ENCODE data around the gene GIMAP1. TPM values are rescaled to one million over a fixed set of nuclear protein-coding genes. Genes with fewer than 3 reads are reported as not detected.

GIMAP1 gene
- total RNA-seq, 1 experiment from 2014 or later, result 0.10 TPM

DNA sequence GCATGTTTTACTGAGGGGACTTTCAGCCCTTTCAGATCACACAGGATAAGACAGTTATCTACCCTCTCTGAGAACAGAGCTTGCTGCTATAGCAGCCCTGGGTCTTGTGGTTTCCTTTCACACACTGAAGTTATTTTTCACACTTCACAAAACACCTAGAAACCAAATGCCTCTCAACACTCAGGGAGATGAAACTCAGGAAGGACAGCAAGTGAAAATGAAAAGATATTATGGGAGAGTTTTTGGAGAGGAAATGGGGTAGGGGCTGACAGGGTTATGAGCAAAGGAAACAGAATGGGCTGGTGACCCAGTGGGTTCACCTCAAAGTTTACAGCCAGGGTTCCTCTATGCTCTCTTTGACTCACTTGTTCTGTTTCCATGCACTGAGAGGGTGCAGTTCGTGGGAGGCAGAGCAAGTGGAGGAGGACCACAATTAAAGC, 47.9 kb upstream of the GIMAP1 start:
- no peaks in the 10 kb centered on the region for H3K9me3 ChIP-seq (ENCODE audit: control insufficient read depth in 1 of 2, insufficient read depth in 1 of 2, low read depth in 1 of 2, low read length in 2 of 2)
- H3K27ac ChIP-seq (ENCODE audit: low read depth, low read length), result no peak overlapping the region
- intact Hi-C loops (cut with micrococcal nuclease), result no loop called here
- no peak overlapping the region for H3K9ac ChIP-seq (ENCODE audit: low read length)
- ATAC-seq (no peak), DNase-seq (ENCODE audit: low read depth, low spot score) (no peak)
- no peaks in the 10 kb centered on the region for H4K20me1 ChIP-seq (ENCODE audit: insufficient read depth)
- H3K4me2 ChIP-seq (ENCODE audit: low read length), result no peak overlapping the region
- no TSS peak for BruUV-seq (replicated peaks)
- 0 out of 2 replicates have a peak, but pooled peaks cover 3% of the 10 kb centered on the region for H3K27me3 ChIP-seq (ENCODE audit: insufficient read depth, low read length)
- H3K4me3 ChIP-seq (replicated peaks in 1 of 2; ENCODE audit: low read depth in 1 of 2, low read length in 2 of 2), result no peak overlapping the region
- no peaks in the 10 kb centered on the region for H3K4me1 ChIP-seq (ENCODE audit: control insufficient read depth in 1 of 2, insufficient read depth in 2 of 2, low read length in 2 of 2)
- no peaks in the 10 kb centered on the region for H3K9me2 ChIP-seq (ENCODE audit: insufficient read depth)
- ChIA-PET CTCF (no interaction called here), POLR2A (no interaction called here), RAD21 (ENCODE audit: low non-redundant PET in 1 of 2, low total read pairs in 2 of 2, uncharacterized antibody in 2 of 2, unreplicated experiment in 2 of 2) (no interaction called here)
- H2AFZ ChIP-seq (ENCODE audit: low read depth, low read length, poor library complexity, severe bottlenecking), result no peak overlapping the region
- H3K36me3 ChIP-seq (ENCODE audit: control insufficient read depth in 1 of 2, insufficient read depth in 2 of 2, low read length in 2 of 2), result no peaks in the 10 kb centered on the region
- H3K79me2 ChIP-seq (ENCODE audit: insufficient read depth, low read length), result no peaks in the 10 kb centered on the region
- no peak for TF ChIP-seq SP1 (IDR thresholded peaks at IDR 0.05; ENCODE audit: low read depth)
- TF ChIP-seq ELF1 (IDR thresholded peaks at IDR 0.05; ENCODE audit: borderline replicate concordance, low read depth), result no peak
- TF ChIP-seq FOSL1 (IDR thresholded peaks at IDR 0.05; ENCODE audit: low read depth), result no peak
- TF ChIP-seq RAD21 (IDR thresholded peaks at IDR 0.05; ENCODE audit: low read depth), result no peak
- no peak for TF ChIP-seq EZH2phosphoT487 (IDR thresholded peaks at IDR 0.05; ENCODE audit: borderline replicate concordance)
- no peak for TF ChIP-seq CEBPB (IDR thresholded peaks at IDR 0.05; ENCODE audit: low read depth)
- TF ChIP-seq POLR2AphosphoS5 (IDR thresholded peaks at IDR 0.05; ENCODE audit: low read depth, low read length), result no peak
- no peak for TF ChIP-seq SIN3A (IDR thresholded peaks at IDR 0.05; ENCODE audit: low read depth)
- TF ChIP-seq, protein P1, sequence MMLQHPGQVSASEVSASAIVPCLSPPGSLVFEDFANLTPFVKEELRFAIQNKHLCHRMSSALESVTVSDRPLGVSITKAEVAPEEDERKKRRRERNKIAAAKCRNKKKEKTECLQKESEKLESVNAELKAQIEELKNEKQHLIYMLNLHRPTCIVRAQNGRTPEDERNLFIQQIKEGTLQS (IDR thresholded peaks at IDR 0.05), result no peak
- TF ChIP-seq EGR1 (IDR thresholded peaks at IDR 0.05; ENCODE audit: low read depth), result no peak
- TF ChIP-seq, protein P2, sequence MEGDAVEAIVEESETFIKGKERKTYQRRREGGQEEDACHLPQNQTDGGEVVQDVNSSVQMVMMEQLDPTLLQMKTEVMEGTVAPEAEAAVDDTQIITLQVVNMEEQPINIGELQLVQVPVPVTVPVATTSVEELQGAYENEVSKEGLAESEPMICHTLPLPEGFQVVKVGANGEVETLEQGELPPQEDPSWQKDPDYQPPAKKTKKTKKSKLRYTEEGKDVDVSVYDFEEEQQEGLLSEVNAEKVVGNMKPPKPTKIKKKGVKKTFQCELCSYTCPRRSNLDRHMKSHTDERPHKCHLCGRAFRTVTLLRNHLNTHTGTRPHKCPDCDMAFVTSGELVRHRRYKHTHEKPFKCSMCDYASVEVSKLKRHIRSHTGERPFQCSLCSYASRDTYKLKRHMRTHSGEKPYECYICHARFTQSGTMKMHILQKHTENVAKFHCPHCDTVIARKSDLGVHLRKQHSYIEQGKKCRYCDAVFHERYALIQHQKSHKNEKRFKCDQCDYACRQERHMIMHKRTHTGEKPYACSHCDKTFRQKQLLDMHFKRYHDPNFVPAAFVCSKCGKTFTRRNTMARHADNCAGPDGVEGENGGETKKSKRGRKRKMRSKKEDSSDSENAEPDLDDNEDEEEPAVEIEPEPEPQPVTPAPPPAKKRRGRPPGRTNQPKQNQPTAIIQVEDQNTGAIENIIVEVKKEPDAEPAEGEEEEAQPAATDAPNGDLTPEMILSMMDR (IDR thresholded peaks at IDR 0.05 in 2 of 3, conservative IDR thresholded peaks at IDR 0.05 in 1 of 3; ENCODE audit: borderline replicate concordance in 1 of 3, insufficient read depth in 1 of 3, low read depth in 2 of 3, low read length in 2 of 3), result no peak

Data from HCT116 (cell line).